Type B pancreatic cell (in vitro differentiated cells): Measurements from ENCODE around the gene TDRD1. TPM values are rescaled to one million over a fixed set of nuclear protein-coding genes. Genes with fewer than 3 reads are reported as not detected.

Source experiments
- DNase-seq: peaks from one replicate; pipeline ENCODE4 v3.0.0; 2021; ENCODE audit warnings: mixed read lengths; ENCODE audit not compliant: unreplicated experiment; ENCODE audit errors: extremely low spot score
- H3K27ac Mint-ChIP-seq: 2 replicates; pipeline ENCODE4 v1.8.0; 2021; ENCODE audit warnings: mild to moderate bottlenecking, mixed read lengths
- H3K27me3 Mint-ChIP-seq: 2 replicates; pipeline ENCODE4 v1.8.0; 2021; ENCODE audit warnings: mixed read lengths
- H3K36me3 Mint-ChIP-seq: 2 replicates; pipeline ENCODE4 v1.8.0; 2021; ENCODE audit warnings: mixed read lengths
- H3K4me1 Mint-ChIP-seq: one replicate; pipeline ENCODE4 v1.8.0; 2021; ENCODE audit warnings: mixed read lengths; ENCODE audit not compliant: unreplicated experiment
- H3K4me3 Mint-ChIP-seq: 2 replicates; pipeline ENCODE4 v1.8.0; 2021; ENCODE audit warnings: mild to moderate bottlenecking, mixed read lengths
- H3K9me3 Mint-ChIP-seq: 2 replicates; pipeline ENCODE4 v1.8.0; 2021; ENCODE audit warnings: mixed read lengths
- CTCF ChIP-seq: fragments of 200-600 bp; sonication (generic); conservative IDR thresholded peaks from 2 replicates; pipeline ENCODE4 v1.5.0; 2021; ENCODE audit warnings: antibody characterized with exemption, mild to moderate bottlenecking
- total RNA-seq: library from RNA; stranded (reverse); gene quantifications from 2 replicates; pipeline ENCODE4 v1.2.1, GENCODE V29; 2021; ENCODE audit warnings: low replicate concordance

TDRD1 gene
- total RNA-seq, 1 donor from 2014 or later: not detected

DNA sequence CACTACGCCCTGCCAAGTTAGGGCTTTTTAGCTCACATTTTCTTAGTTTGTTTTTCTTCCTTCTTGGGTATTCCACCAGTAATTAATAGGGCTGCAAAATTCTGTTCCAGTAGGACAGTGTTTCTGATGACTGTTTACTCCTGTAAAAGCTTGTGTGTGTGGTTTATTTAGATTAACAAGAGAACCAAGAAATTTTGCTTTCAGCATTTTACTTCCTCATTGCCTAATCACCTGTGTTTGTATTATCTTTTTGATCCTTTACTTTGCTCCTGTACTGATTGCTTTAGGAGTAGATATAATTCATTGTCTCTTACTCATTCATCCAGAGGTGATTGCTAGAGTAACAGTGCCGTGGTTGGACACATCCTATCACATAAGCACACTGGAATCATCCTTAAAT is 27.7 kb downstream of the TDRD1 start:
- no peak for TF ChIP-seq CTCF
- no peak overlapping the region for H3K4me3 Mint-ChIP-seq
- no peaks in the 10 kb centered on the region for H3K36me3 Mint-ChIP-seq
- no peaks in the 10 kb centered on the region for H3K27me3 Mint-ChIP-seq
- no peaks in the 10 kb centered on the region for H3K9me3 Mint-ChIP-seq
- H3K27ac Mint-ChIP-seq: no peak overlapping the region
- no peak for DNase-seq
- no peaks in the 10 kb centered on the region for H3K4me1 Mint-ChIP-seq

DNA sequence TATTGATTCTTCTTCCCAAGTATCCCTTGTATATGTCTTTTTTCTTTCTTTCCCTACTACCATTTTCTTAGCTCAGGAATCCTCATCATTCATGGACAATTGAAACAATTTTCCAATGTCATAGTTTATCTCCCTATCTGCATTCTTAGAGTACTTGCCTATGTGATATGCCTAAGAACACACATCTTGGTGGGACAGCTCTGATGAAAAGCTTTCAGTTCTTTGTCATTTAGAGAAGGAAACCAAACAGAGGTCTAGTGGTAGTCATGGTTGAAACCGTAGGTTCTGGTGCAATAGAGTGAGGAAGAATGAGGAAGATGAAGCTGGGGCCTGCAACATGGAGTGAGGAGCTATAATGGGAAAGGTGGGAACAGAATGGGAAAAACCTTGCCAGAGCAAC is 28.2 kb downstream of the TDRD1 start:
- no peaks in the 10 kb centered on the region for H3K4me1 Mint-ChIP-seq
- no peak overlapping the region for H3K27ac Mint-ChIP-seq
- no peaks in the 10 kb centered on the region for H3K36me3 Mint-ChIP-seq
- H3K9me3 Mint-ChIP-seq: no peaks in the 10 kb centered on the region
- no peak for DNase-seq
- no peak for TF ChIP-seq CTCF
- H3K27me3 Mint-ChIP-seq: no peaks in the 10 kb centered on the region
- no peak overlapping the region for H3K4me3 Mint-ChIP-seq

GRCh38 chr10:114208351-114208750 is 29.2 kb downstream of the TDRD1 start:
- Mint-ChIP-seq H3K27me3 (no peaks in the 10 kb centered on the region), H3K4me3 (no peak overlapping the region)
- DNase-seq: no peak

GRCh38 chr10:114212153-114212552 is 33.0 kb downstream of the TDRD1 start:
- TF ChIP-seq CTCF: no peak
- no peak for DNase-seq
- Mint-ChIP-seq H3K4me1 (no peaks in the 10 kb centered on the region), H3K27ac (no peak overlapping the region), H3K9me3 (no peaks in the 10 kb centered on the region), H3K36me3 (no peaks in the 10 kb centered on the region), H3K4me3 (no peak overlapping the region), H3K27me3 (no peaks in the 10 kb centered on the region)

More at GRCh38 chr10:114208351-114208750, 29.2 kb downstream of the TDRD1 start:
- Mint-ChIP-seq H3K27ac (no peak overlapping the region), H3K4me1 (no peaks in the 10 kb centered on the region), H3K9me3 (no peaks in the 10 kb centered on the region), H3K36me3 (no peaks in the 10 kb centered on the region)
- TF ChIP-seq CTCF: no peak

DNA sequence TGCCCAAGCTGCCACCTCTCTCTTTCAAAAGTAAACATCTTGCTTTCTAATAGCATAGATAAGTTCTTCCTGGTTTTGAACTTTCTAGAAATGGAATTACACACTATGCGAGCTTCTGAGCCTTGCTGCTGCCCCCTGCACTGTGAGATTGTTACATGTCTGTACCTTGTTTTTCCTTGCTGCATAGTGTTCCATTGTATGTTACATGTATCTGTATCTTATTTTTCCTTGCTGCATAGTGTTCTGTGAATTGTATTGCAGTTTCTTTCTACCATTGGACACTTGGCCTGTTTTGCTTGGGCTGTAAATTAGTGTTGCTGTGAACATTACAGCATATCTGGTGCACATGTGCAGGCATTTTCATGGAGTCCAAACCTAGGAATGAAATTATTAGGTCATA is 35.9 kb downstream of the TDRD1 start:
- Mint-ChIP-seq H3K27me3 (no peaks in the 10 kb centered on the region), H3K27ac (no peak overlapping the region), H3K36me3 (no peaks in the 10 kb centered on the region), H3K9me3 (no peaks in the 10 kb centered on the region), H3K4me1 (no peaks in the 10 kb centered on the region), H3K4me3 (no peak overlapping the region)
- no peak for DNase-seq
- TF ChIP-seq CTCF: no peak

DNA sequence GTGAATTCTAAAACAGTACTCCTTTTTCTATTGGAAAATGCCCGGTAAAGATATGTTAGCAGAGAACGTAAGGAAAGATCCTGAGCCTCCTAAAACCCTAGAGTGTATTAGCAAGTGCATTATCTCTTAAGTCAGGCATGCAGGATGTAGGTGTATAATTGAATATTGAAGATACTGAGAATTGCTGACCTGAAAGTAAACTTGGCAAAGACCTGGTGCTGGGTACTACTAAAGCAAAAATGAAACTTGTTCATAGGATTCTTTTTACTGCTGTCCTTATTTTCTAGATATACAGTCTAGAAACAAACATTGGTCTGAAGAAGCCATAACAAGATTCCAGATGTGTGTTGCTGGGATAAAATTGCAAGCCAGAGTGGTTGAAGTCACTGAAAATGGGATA is 41.1 kb downstream of the TDRD1 start:
- Mint-ChIP-seq H3K4me1 (no peaks in the 10 kb centered on the region), H3K27me3 (no peaks in the 10 kb centered on the region), H3K4me3 (no peak overlapping the region), H3K36me3 (no peaks in the 10 kb centered on the region), H3K9me3 (no peaks in the 10 kb centered on the region), H3K27ac (no peak overlapping the region)
- no peak for DNase-seq
- no peak for TF ChIP-seq CTCF
